HCT116 (cell line): ENCODE data around the gene ACSBG1.
"Not testable (repeated sequence)": the region's sequence is repeated elsewhere in the genome, so short reads cannot be mapped to it uniquely, and the experiment has no call there.

ENCODE experiments used
- ATF3 ChIP-seq: IDR thresholded peaks from 2 replicates; pipeline ENCODE4 v1.6.1; 2012
- CEBPB ChIP-seq: IDR thresholded peaks from 2 replicates; pipeline ENCODE4 v1.6.1; 2012; ENCODE audit warnings: low read depth
- EZH2 ChIP-seq: fragments of 200-600 bp; sonication (generic); IDR thresholded peaks from 2 replicates; pipeline ENCODE4 v1.6.1; 2017; ENCODE audit warnings: antibody characterized with exemption, mixed run types
- FOSL1 ChIP-seq: IDR thresholded peaks from 2 replicates; pipeline ENCODE4 v1.6.1; 2012; ENCODE audit warnings: low read depth
- MAX ChIP-seq: IDR thresholded peaks from 2 replicates; pipeline ENCODE4 v1.6.1; 2012
- POLR2A ChIP-seq: IDR thresholded peaks from 2 replicates; pipeline ENCODE4 v1.7.0; 2011; ENCODE audit warnings: borderline replicate concordance; ENCODE audit not compliant: insufficient read depth, insufficient read length; ENCODE audit errors: extremely low read depth
- POLR2AphosphoS5 ChIP-seq: IDR thresholded peaks from 2 replicates; pipeline ENCODE4 v1.6.1; 2011; ENCODE audit warnings: mild to moderate bottlenecking, low read depth, low read length, moderate library complexity
- SIN3A ChIP-seq: IDR thresholded peaks from 2 replicates; pipeline ENCODE4 v1.6.1; 2012; ENCODE audit warnings: low read depth
- SP1 ChIP-seq: IDR thresholded peaks from 2 replicates; pipeline ENCODE4 v1.6.1; 2012; ENCODE audit warnings: low read depth
- YY1 ChIP-seq: IDR thresholded peaks from 2 replicates; pipeline ENCODE4 v1.6.1; 2011; ENCODE audit warnings: low read length, low read depth, moderate library complexity, mild to moderate bottlenecking; ENCODE audit not compliant: insufficient replicate concordance; ENCODE audit errors: extremely low read depth
- ZFX ChIP-seq: fragments of 450-650 bp; IDR thresholded peaks from 2 replicates; pipeline ENCODE4 v1.6.1; 2017
- ZNF274 ChIP-seq: fragments of 200-500 bp; sonication (Bioruptor generic); IDR thresholded peaks from 2 replicates; pipeline ENCODE4 v1.6.1; 2014; ENCODE audit warnings: mild to moderate bottlenecking, low read depth, low read length, inconsistent platforms
- TF ChIP-seq, protein P1 (sequence below), 3 experiments: fragments of 200-600 bp in 1 of 3; sonication (generic) in 1 of 3; IDR thresholded peaks in 2 of 3; conservative IDR thresholded peaks in 1 of 3; 2 replicates each; pipeline ENCODE4 v1.5.1; 2012 to 2017; ENCODE audit warnings: low read depth in 2 of 3, low read length in 2 of 3, antibody characterized with exemption in 1 of 3, borderline replicate concordance in 1 of 3, control low read depth in 1 of 3, mild to moderate bottlenecking in 1 of 3, mixed read lengths in 1 of 3, mixed run types in 1 of 3, moderate library complexity in 1 of 3; ENCODE audit not compliant: insufficient read depth in 1 of 3
- TF ChIP-seq, protein P2 (sequence below): IDR thresholded peaks from 2 replicates; pipeline ENCODE4 v1.6.1; 2012; ENCODE audit warnings: low read depth

- not testable (repeated sequence) for TF ChIP-seq POLR2A, ZNF274, POLR2AphosphoS5, CEBPB, MAX, ATF3, YY1, ZFX, SIN3A, FOSL1, SP1, EZH2
- TF ChIP-seq, protein P1, sequence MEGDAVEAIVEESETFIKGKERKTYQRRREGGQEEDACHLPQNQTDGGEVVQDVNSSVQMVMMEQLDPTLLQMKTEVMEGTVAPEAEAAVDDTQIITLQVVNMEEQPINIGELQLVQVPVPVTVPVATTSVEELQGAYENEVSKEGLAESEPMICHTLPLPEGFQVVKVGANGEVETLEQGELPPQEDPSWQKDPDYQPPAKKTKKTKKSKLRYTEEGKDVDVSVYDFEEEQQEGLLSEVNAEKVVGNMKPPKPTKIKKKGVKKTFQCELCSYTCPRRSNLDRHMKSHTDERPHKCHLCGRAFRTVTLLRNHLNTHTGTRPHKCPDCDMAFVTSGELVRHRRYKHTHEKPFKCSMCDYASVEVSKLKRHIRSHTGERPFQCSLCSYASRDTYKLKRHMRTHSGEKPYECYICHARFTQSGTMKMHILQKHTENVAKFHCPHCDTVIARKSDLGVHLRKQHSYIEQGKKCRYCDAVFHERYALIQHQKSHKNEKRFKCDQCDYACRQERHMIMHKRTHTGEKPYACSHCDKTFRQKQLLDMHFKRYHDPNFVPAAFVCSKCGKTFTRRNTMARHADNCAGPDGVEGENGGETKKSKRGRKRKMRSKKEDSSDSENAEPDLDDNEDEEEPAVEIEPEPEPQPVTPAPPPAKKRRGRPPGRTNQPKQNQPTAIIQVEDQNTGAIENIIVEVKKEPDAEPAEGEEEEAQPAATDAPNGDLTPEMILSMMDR (IDR thresholded peaks at IDR 0.05 in 2 of 3, conservative IDR thresholded peaks at IDR 0.05 in 1 of 3; ENCODE audit: borderline replicate concordance in 1 of 3, insufficient read depth in 1 of 3, low read depth in 2 of 3, low read length in 2 of 3) = not testable (repeated sequence)
- TF ChIP-seq, protein P2, sequence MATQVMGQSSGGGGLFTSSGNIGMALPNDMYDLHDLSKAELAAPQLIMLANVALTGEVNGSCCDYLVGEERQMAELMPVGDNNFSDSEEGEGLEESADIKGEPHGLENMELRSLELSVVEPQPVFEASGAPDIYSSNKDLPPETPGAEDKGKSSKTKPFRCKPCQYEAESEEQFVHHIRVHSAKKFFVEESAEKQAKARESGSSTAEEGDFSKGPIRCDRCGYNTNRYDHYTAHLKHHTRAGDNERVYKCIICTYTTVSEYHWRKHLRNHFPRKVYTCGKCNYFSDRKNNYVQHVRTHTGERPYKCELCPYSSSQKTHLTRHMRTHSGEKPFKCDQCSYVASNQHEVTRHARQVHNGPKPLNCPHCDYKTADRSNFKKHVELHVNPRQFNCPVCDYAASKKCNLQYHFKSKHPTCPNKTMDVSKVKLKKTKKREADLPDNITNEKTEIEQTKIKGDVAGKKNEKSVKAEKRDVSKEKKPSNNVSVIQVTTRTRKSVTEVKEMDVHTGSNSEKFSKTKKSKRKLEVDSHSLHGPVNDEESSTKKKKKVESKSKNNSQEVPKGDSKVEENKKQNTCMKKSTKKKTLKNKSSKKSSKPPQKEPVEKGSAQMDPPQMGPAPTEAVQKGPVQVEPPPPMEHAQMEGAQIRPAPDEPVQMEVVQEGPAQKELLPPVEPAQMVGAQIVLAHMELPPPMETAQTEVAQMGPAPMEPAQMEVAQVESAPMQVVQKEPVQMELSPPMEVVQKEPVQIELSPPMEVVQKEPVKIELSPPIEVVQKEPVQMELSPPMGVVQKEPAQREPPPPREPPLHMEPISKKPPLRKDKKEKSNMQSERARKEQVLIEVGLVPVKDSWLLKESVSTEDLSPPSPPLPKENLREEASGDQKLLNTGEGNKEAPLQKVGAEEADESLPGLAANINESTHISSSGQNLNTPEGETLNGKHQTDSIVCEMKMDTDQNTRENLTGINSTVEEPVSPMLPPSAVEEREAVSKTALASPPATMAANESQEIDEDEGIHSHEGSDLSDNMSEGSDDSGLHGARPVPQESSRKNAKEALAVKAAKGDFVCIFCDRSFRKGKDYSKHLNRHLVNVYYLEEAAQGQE = not testable (repeated sequence)
Observed at GRCh38 chr15:78151075-78151474, 83.3 kb downstream of the ACSBG1 start.
